Skin epidermis (tissue), 12 donors: Measurements from ENCODE around the gene TYK2.

Source experiments
- H3K27ac ChIP-seq, 21 experiments: fragments of 200-600 bp; sonication (generic) in 11 of 21; one replicate each; pipeline ENCODE4 v1.5.0; 2020; ENCODE audit warnings: mild to moderate bottlenecking in 3 of 21, inconsistent platforms in 2 of 21, moderate library complexity in 2 of 21
- H3K4me3 ChIP-seq, 7 experiments: fragments of 200-600 bp; sonication (generic) in 2 of 7; one replicate each; pipeline ENCODE4 v1.5.0; 2020; ENCODE audit warnings: inconsistent platforms in 2 of 7, mild to moderate bottlenecking in 2 of 7, moderate library complexity in 1 of 7

Gene TYK2

GRCh38 chr19:10318807-10319682 is 61.3 kb downstream of the TYK2 start:
- H3K4me3 ChIP-seq = no peak overlapping the region
- no peak overlapping the region for H3K27ac ChIP-seq

- no peak overlapping the region for H3K27ac ChIP-seq
Measured at GRCh38 chr19:10317857-10318462, 62.4 kb downstream of the TYK2 start.

GRCh38 chr19:10317045-10317856 is 63.1 kb downstream of the TYK2 start:
- H3K4me3 ChIP-seq = no peak overlapping the region
- H3K27ac ChIP-seq = no peak overlapping the region

More at GRCh38 chr19:10317857-10318462, 62.4 kb downstream of the TYK2 start:
- H3K4me3 ChIP-seq = no peak overlapping the region

DNA sequence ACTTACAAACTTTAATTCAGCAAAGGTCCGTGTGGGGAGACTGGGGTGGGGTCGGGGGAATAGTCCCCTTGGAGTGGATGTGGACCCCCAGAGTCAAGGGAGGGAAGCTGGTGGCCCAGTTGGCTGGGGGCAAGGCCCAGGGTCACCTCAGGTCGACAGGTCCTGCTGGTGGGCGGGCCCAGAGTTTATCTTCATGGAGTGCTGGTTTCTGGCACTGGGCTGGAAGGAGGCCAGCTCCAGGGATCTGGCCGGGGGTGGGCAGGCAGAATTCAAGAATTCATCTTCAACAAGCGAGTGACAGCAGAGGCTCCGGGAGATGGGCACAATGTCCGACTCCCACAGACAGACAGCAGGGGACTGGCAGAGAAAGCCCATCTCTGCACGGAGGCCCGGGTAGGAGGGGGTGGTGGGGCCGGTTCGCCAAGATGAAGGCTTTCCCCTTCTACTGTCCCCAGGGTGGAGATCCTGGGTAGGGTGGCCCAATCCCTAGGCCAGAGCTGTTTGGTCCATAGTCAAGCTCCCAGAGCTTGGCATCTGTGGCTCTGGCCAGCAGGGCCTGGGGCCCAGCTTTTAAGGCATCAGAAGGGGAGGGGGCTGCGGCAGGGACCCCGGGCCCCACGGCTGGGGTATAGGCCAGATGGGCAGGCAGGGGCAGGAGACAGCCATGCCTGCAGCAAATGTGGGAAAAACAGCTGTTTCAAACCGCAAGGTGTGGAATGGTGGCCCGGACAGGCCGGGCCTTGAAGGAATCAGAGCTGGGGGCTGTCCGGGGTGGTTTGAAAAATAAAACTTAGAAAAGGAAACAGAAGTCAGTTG is 63.9 kb downstream of the TYK2 start:
- Histone ChIP-seq H3K4me3 (peak overlapping the region in 4 of 7 experiments; percentile 70 to 98 (median 92)), H3K27ac (peak overlapping the region in 14 of 21 experiments; percentile 61 to 88 (median 82))

DNA sequence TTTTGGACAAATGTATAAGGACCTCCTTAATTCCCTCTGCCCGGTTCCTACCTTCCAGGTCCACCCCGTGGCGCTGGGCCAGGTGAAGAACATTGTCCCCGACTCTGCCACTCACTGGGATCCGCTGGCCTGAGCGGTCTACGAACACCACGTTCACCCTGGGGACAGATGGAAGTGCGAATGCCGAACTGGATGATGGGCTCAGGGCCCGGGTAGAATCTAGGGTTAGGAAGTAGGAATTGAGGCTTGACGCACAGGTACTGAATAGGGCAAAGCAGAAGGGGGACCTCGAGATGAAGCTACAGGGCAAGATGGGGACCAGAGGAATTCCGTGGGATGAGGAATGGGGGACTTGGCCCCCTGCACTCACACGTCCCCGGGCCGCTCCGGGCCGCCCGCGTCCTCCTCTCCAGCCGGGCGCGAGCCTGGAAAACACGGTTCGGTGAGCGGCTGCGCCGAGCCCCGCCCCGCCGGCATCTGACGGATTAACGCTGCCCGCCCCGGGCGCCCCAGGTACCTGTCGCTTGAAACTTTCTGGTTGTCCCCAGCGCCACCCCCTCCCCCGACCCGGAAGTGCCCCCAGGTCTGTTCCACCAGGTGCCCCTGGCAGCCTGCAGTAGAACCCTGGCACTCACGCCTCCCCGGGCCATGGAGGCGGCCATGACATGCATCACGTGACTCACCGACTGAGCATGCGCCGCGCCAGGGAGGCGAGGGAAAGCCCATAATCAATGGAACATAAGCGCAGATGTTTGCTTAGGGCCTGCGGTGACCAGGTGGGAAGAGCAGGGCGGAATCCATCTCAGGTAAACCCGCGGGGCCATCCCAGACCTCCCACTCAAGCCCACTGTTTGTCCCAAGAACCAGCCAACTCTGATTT is 64.8 kb downstream of the TYK2 start, which contains the start of gene FDX2:
Gene FDX2 (minus strand): TSS at position 681 of the 880 bp plus-strand sequence. CDS start 19 bp downstream, at position 662.
- peak within 1 kb of the TSS; percentile 68 to 98 (median 89) for H3K4me3 ChIP-seq
- H3K27ac ChIP-seq = peak within 1 kb of the TSS in 20 of 21 experiments; percentile 41 to 88 (median 74)

- no peak within 1 kb of the TSS for H3K4me3 ChIP-seq
- no peak within 1 kb of the TSS for H3K27ac ChIP-seq
Measured at GRCh38 chr19:10309423-10309822, 70.9 kb downstream of the TYK2 start, which contains the start of gene ZGLP1. TSS of gene ZGLP1 (minus strand) at chr19:10309815.

DNA sequence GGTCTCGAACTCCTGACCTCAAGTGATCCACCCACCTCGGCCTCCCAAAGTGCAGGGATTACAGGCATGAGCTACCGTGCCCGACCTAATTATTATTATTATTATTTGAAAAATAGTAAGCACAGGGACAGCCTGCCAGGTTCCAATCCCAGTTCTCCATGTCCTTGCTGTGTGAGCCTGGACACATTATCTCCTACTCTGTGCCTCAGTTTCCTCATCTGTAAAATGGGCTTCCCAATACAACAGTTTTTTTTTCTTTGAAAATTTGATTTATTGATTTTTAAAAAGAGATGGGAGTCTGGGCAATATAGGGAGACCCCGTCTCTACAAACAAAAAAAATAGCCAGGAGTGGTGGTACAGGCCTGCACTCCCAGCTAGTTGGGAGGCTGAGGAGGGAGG is 74.0 kb downstream of the TYK2 start:
- no peak overlapping the region for H3K4me3 ChIP-seq
- H3K27ac ChIP-seq = no peak overlapping the region

- peak overlapping the region in 9 of 21 experiments; percentile 2 to 65 (median 47) for H3K27ac ChIP-seq
Measured at GRCh38 chr19:10305139-10305806, 75.1 kb downstream of the TYK2 start.

More at GRCh38 chr19:10305139-10305806, 75.1 kb downstream of the TYK2 start:
- H3K4me3 ChIP-seq = no peak overlapping the region
